SK-N-MC (cell line): ENCODE data around the gene ATRNL1.

Experiments used
- EZH2 ChIP-seq: fragments of 200-600 bp; sonication (generic); IDR thresholded peaks from one replicate; pipeline ENCODE4 v1.6.1; 2017; ENCODE audit warnings: antibody characterized with exemption
- POLR2AphosphoS5 ChIP-seq: IDR thresholded peaks from 2 replicates; pipeline ENCODE4 v1.6.1; 2012; ENCODE audit warnings: mild to moderate bottlenecking, low read depth, low read length, borderline replicate concordance

- TF ChIP-seq EZH2 (no peak), POLR2AphosphoS5 (no peak)
Observed at GRCh38 chr10:115696747-115697146, 603.6 kb downstream of the ATRNL1 start.
